ENCODE data around the gene YPEL2.
"Not testable (repeated sequence)": the region's sequence is repeated elsewhere in the genome, so short reads cannot be mapped to it uniquely, and the experiment has no call there.

YPEL2 gene

DNA sequence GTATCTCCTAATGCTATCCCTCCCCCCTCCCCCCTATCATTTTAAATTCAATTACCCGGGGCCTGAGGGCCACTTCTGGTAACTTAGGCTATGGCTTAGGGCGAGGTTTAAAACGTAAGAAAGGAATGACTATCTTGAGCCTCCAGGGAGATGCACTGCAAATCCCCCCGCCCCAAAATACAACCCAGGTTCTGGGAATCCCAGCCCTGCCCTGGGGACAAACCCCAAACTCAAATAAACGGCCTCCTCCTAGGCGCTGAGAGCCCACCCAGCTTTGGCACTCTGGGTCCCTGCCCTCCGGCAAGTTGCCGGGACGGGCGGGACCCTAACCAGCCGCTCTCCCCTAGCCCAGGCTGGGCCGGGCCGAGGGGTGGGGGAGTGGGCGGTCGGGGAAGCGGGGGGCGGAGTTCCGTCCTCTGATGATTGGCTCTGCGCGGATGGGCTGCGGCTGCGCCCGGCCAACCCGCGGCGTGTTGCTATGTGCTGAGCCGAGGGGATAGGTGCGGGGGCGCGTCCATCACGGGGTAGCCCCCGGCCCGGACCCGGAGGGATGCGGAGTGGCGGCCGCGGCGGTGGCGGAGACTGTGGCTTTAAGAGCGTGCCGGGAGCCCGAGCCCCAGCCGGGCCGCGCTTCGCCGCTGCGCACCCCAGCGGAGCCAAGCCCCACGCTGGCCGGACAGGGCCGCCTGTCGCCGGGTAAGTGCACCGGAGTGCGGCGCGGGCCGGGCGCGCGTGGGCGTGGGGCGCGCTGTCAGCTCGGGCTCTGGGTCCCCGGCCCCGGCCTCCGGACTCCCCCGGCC is at the start of gene YPEL2:
TSS of gene YPEL2 (plus strand) at position 527 of the 800 bp plus-strand sequence. CDS start 21,755 bp downstream, outside the sequence.
- H3K27ac ChIP-seq, result peak within 1 kb of the TSS; percentile 92 to 100
- H3K4me3 ChIP-seq, result peak within 1 kb of the TSS; percentile 94
- DNase-seq (ENCODE audit: low spot score), result peak; percentile 96
- TF ChIP-seq CTCF (IDR thresholded peaks at IDR 0.05), result no peak

DNA sequence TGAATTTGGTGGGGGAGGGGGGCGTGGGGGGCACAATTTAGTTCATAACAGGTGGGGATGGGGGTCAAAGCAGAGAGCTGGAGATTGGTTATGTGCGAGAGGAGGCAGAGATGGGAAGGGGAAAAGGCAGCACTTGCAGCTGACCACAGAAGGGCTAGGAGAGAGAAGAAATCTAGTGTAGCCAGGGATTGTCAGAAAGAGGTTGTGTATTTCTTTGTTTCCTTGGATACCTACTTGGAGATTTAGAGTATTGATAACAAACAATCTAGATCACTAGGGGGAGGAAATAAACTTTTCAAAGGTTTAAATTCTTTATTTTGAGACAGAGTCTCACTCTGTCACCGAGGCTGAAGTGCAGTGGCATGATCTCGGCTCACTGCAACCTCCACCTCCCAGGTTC is 47.1 kb upstream of the YPEL2 start:
- H3K27ac ChIP-seq, result peak overlapping the region in 1 of 2 donors; percentile 16
- DNase-seq (ENCODE audit: low spot score), result no peak
- TF ChIP-seq CTCF (IDR thresholded peaks at IDR 0.05), result no peak
- H3K4me3 ChIP-seq, result no peak overlapping the region

GRCh38 chr17:59287452-59287851 is 44.0 kb upstream of the YPEL2 start:
- no peak for DNase-seq (ENCODE audit: low spot score)
- Histone ChIP-seq H3K27ac (no peak overlapping the region), H3K4me3 (no peak overlapping the region)
- no peak for TF ChIP-seq CTCF (IDR thresholded peaks at IDR 0.05)

DNA sequence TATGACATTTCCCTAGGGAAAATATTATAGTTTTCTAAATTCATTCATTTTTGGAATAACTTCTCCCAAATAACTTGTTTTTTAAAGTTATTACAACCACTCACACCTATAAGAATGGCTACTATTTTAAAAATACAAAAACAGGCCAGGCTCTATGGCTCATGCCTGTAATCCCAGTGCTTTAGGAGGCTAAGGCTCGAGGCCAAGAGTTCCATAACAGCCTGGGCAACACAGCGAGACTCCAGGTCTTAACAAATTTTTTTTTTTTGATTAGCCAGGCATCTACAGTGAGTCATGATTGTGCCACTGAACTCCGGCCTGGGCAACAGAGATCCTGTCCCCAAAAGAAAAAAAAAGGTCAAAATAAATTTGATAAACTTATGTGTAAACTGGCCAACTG is 43.6 kb upstream of the YPEL2 start:
- no peak for DNase-seq (ENCODE audit: low spot score)
- no peak for TF ChIP-seq CTCF (IDR thresholded peaks at IDR 0.05)
- Histone ChIP-seq H3K27ac (no peak overlapping the region), H3K4me3 (no peak overlapping the region)

- Histone ChIP-seq H3K4me3 (no peak overlapping the region), H3K27ac (no peak overlapping the region)
- DNase-seq (ENCODE audit: low spot score), result no peak
- no peak for TF ChIP-seq CTCF (IDR thresholded peaks at IDR 0.05)
These were observed 41.5 kb upstream of the YPEL2 start for GRCh38 chr17:59289981-59290301.

GRCh38 chr17:59290302-59290998 is 41.0 kb upstream of the YPEL2 start:
- not testable (repeated sequence) for DNase-seq (ENCODE audit: low spot score); H3K4me3 ChIP-seq; H3K27ac ChIP-seq

DNA sequence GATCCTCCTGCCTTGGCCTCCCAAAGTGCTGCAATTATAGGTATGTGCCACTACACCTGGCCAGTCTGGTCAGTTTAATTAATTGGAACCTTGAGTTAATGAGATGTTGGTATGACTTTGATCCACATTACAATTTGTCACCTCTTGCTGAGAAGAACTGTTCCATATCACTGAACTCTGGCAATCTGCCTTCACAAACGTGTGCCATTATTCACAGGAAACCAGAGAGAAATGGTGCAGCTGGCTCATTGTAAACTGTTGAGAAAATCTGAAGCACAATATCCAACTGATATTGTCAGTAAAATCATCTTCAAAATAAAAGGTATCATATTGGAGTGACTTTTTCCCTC is 39.3 kb upstream of the YPEL2 start:
- H3K4me3 ChIP-seq, result no peak overlapping the region
- no peak for DNase-seq (ENCODE audit: low spot score)
- no peak overlapping the region for H3K27ac ChIP-seq
- no peak for TF ChIP-seq CTCF (IDR thresholded peaks at IDR 0.05)
